ENCODE results near the gene C21orf91. TPM values are rescaled to one million over a fixed set of nuclear protein-coding genes. Genes with fewer than 3 reads are reported as not detected.
A peak's percentile ranks its signal among the peaks of the same experiment; 100 is the strongest.

C21orf91 gene
- total RNA-seq, 6 experiments from 2014 or later, result 3.2 to 6.3 (median 4.3) TPM

DNA sequence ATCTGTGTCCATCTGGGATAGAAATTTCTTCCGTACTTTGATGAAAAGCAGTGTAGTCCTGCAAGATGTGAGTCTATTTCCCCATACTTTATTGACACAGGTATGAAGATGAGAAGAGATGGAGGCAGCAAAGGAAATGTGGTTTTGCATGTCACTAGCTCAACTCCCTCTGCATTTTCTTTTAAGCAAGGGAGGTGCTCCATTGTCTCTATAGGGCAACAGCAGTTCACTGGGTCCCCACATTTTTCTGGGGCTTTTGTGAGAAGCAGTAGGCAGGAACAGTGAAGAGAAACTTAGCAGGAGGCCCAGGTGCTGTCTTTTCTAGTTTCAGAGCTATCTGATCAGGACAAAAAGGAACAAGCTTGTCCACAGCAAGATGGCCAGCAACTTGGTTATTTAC is 37.1 kb downstream of the C21orf91 start:
- no peaks in the 10 kb centered on the region for H3K27me3 ChIP-seq
- no peaks in the 10 kb centered on the region for H3K4me1 ChIP-seq
- no peak overlapping the region for H3K4me3 ChIP-seq
- DNase-seq (no peak), ATAC-seq (no peak)
- TF ChIP-seq, protein P1, sequence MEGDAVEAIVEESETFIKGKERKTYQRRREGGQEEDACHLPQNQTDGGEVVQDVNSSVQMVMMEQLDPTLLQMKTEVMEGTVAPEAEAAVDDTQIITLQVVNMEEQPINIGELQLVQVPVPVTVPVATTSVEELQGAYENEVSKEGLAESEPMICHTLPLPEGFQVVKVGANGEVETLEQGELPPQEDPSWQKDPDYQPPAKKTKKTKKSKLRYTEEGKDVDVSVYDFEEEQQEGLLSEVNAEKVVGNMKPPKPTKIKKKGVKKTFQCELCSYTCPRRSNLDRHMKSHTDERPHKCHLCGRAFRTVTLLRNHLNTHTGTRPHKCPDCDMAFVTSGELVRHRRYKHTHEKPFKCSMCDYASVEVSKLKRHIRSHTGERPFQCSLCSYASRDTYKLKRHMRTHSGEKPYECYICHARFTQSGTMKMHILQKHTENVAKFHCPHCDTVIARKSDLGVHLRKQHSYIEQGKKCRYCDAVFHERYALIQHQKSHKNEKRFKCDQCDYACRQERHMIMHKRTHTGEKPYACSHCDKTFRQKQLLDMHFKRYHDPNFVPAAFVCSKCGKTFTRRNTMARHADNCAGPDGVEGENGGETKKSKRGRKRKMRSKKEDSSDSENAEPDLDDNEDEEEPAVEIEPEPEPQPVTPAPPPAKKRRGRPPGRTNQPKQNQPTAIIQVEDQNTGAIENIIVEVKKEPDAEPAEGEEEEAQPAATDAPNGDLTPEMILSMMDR (IDR thresholded peaks at IDR 0.05), result no peak
- TF ChIP-seq POLR2A (IDR thresholded peaks at IDR 0.05), result no peak
- no peak overlapping the region for H3K27ac ChIP-seq
- 78% methylated on average over 1 of the region's 1 CpG for whole genome bisulfite sequencing (ENCODE audit: insufficient coverage, low coverage, low lambda C conversion rate, missing lambda C conversion rate)
- no peaks in the 10 kb centered on the region for H3K36me3 ChIP-seq
- intact Hi-C loops (cut with DNase I), result no loop called here
- no peaks in the 10 kb centered on the region for H3K9me3 ChIP-seq

- no peaks in the 10 kb centered on the region for H3K4me1 ChIP-seq
- no peaks in the 10 kb centered on the region for H3K27me3 ChIP-seq
- no peaks in the 10 kb centered on the region for H3K36me3 ChIP-seq
- H3K9me3 ChIP-seq, result no peaks in the 10 kb centered on the region
- TF ChIP-seq, protein P1 (IDR thresholded peaks at IDR 0.05), result no peak
- TF ChIP-seq POLR2A (IDR thresholded peaks at IDR 0.05), result no peak
- no peak for ATAC-seq
- H3K4me3 ChIP-seq, result no peak overlapping the region
- DNase-seq, result no peak
- no peak overlapping the region for H3K27ac ChIP-seq
- intact Hi-C loops (cut with DNase I), result no loop called here
- 78% methylated on average over 5 of the region's 5 CpGs for WGBS (ENCODE audit: insufficient coverage, low coverage, low lambda C conversion rate, missing lambda C conversion rate)
These were observed 37.6 kb downstream of the C21orf91 start for GRCh38 chr21:17781524-17781923.

GRCh38 chr21:17780539-17780938 is 38.6 kb downstream of the C21orf91 start:
- intact Hi-C loops (cut with DNase I), result no loop called here
- Histone ChIP-seq H3K4me1 (no peaks in the 10 kb centered on the region), H3K9me3 (no peaks in the 10 kb centered on the region), H3K36me3 (no peaks in the 10 kb centered on the region), H3K27ac (no peak overlapping the region), H3K27me3 (no peaks in the 10 kb centered on the region), H3K4me3 (no peak overlapping the region)
- ATAC-seq (peak in 1 of 4 donors; percentile 33), DNase-seq (no peak)
- 51% methylated on average over 6 of the region's 6 CpGs for WGBS (ENCODE audit: insufficient coverage, low coverage, low lambda C conversion rate, missing lambda C conversion rate)
- TF ChIP-seq, protein P1 (IDR thresholded peaks at IDR 0.05), result no peak
- TF ChIP-seq POLR2A (IDR thresholded peaks at IDR 0.05), result no peak

DNA sequence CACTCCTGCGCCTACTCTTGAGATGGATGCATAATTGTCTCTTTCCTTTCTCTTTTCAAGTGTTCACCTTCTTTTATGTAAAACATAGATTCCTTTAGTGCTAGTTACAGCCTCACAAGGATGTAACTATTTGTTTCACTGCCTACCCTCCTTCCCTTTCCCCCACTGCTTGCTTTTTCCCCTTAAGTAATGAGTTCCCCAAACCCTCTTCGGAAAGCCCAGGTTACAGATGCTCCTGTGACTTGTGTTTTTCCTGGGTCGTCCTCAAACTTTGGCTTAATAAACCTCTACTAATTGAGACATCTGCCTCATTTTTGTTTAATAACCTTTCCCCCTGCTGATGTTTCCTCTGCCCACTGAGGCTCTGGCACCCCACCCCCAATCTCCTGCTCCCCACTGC is 39.2 kb downstream of the C21orf91 start:
- Histone ChIP-seq H3K4me3 (no peak overlapping the region), H3K9me3 (no peaks in the 10 kb centered on the region), H3K4me1 (no peaks in the 10 kb centered on the region), H3K36me3 (no peaks in the 10 kb centered on the region), H3K27me3 (no peaks in the 10 kb centered on the region), H3K27ac (no peak overlapping the region)
- 71% methylated on average over 3 of the region's 3 CpGs for WGBS (ENCODE audit: insufficient coverage, low coverage, low lambda C conversion rate, missing lambda C conversion rate)
- no peak for DNase-seq
- intact Hi-C loops (cut with DNase I), result no loop called here
- no peak for ATAC-seq
- no peak for TF ChIP-seq POLR2A (IDR thresholded peaks at IDR 0.05)
- TF ChIP-seq, protein P1 (IDR thresholded peaks at IDR 0.05), result no peak

DNA sequence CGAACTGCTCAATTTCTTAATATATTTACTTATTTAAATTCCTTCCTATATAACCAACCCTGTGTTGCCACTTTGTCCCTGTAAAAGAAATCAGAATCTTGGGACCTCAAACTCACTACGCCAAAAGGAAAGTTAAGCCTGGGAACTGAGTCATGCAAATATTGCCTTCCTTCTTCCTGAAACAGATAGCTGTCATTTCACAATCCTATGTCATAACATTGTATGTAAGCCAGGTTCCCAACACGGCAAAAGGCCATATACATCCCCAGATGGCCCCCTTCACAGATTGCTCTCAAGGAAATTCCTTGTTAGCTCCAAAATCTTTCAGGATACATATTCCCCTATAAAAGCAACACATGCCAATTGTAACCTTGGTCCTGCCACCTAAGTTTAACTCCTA is 39.7 kb downstream of the C21orf91 start:
- DNase-seq (no peak), ATAC-seq (peak in 1 of 4 donors; percentile 26)
- Histone ChIP-seq H3K36me3 (no peaks in the 10 kb centered on the region), H3K9me3 (no peaks in the 10 kb centered on the region), H3K4me3 (no peak overlapping the region), H3K27me3 (no peaks in the 10 kb centered on the region), H3K4me1 (no peaks in the 10 kb centered on the region), H3K27ac (no peak overlapping the region)
- intact Hi-C loops (cut with DNase I), result no loop called here
- 47% methylated on average over 3 of the region's 3 CpGs for WGBS (ENCODE audit: insufficient coverage, low coverage, low lambda C conversion rate, missing lambda C conversion rate)
- TF ChIP-seq POLR2A (IDR thresholded peaks at IDR 0.05), result no peak
- TF ChIP-seq, protein P1 (IDR thresholded peaks at IDR 0.05), result no peak

Data from right lobe of liver (tissue), 6 donors.